Fibroblast of lung (primary cell): ENCODE data around the gene UROC1.

Source experiments
- EZH2 ChIP-seq: IDR thresholded peaks from 2 replicates; pipeline ENCODE4 v1.5.1; 2012; ENCODE audit warnings: low read length, control low read depth, mild to moderate bottlenecking; ENCODE audit errors: missing control alignments
- TF ChIP-seq, protein P1 (sequence below), 2 donors: IDR thresholded peaks in 1 of 2; conservative IDR thresholded peaks in 1 of 2; 1 replicate in 1 of 2; 2 replicates in 1 of 2; pipeline ENCODE4 v1.5.1; 2011 to 2012; ENCODE audit warnings: low read length in 2 of 2, control low read depth in 1 of 2, inconsistent platforms in 1 of 2, low read depth in 1 of 2, mild to moderate bottlenecking in 1 of 2

DNA sequence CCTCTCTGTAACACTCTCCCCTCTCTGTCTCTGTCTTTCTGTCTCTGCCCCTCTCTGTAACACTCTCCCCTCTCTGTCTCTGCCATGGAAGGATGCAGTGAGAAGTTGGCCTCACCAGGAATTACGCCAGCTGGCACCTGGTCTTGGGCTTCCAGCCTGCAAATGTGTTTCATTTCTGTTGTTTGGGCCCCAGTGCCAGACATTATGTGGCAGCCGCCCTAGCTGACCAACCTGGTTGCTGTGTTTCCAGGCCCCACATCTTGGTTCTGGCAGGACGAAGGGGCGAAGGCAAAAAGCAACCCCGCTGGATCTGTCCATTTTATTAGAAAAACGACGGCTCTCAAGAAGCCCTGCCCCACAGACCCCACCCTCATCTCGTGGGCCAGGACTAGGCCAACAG lies 36.7 kb downstream of the UROC1 start:
- TF ChIP-seq, protein P1, sequence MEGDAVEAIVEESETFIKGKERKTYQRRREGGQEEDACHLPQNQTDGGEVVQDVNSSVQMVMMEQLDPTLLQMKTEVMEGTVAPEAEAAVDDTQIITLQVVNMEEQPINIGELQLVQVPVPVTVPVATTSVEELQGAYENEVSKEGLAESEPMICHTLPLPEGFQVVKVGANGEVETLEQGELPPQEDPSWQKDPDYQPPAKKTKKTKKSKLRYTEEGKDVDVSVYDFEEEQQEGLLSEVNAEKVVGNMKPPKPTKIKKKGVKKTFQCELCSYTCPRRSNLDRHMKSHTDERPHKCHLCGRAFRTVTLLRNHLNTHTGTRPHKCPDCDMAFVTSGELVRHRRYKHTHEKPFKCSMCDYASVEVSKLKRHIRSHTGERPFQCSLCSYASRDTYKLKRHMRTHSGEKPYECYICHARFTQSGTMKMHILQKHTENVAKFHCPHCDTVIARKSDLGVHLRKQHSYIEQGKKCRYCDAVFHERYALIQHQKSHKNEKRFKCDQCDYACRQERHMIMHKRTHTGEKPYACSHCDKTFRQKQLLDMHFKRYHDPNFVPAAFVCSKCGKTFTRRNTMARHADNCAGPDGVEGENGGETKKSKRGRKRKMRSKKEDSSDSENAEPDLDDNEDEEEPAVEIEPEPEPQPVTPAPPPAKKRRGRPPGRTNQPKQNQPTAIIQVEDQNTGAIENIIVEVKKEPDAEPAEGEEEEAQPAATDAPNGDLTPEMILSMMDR (conservative IDR thresholded peaks at IDR 0.05 in 1 of 2, IDR thresholded peaks at IDR 0.05 in 1 of 2; ENCODE audit: low read depth in 1 of 2, low read length in 2 of 2) = no peak
- no peak for TF ChIP-seq EZH2
